GM18873 (cell line): ENCODE measurements around the gene GAB2.
A peak's percentile ranks its signal among the peaks of the same experiment; 100 is the strongest.
"Not testable (repeated sequence)": the region's sequence is repeated elsewhere in the genome, so short reads cannot be mapped to it uniquely, and the experiment has no call there.

ENCODE experiments used
- ATAC-seq: cut with Tn5 transposase; IDR thresholded peaks from one replicate; pipeline ENCODE4 v1.9.1; 2021; ENCODE audit warnings: mild to moderate bottlenecking, moderate library complexity, moderate number of reproducible peaks; ENCODE audit not compliant: unreplicated experiment, low FRiP score

Gene GAB2

GRCh38 chr11:78230161-78230877 lies 187.3 kb downstream of the GAB2 start:
- no peak for ATAC-seq

- no peak for ATAC-seq
Observed at GRCh38 chr11:78229106-78229505, 188.5 kb downstream of the GAB2 start.

- ATAC-seq, result no peak
Observed at GRCh38 chr11:78228467-78228866, 189.2 kb downstream of the GAB2 start.

- ATAC-seq, result no peak
Observed at GRCh38 chr11:78227921-78228320, 189.7 kb downstream of the GAB2 start.

GRCh38 chr11:78226684-78227680 lies 190.6 kb downstream of the GAB2 start:
- ATAC-seq, result no peak

- ATAC-seq, result no peak
Observed at GRCh38 chr11:78224906-78225420, 192.7 kb downstream of the GAB2 start.

- no peak for ATAC-seq
Observed at GRCh38 chr11:78224506-78224905, 193.1 kb downstream of the GAB2 start.

- peak; percentile 66 for ATAC-seq
Observed at GRCh38 chr11:78223320-78223954, 194.2 kb downstream of the GAB2 start.

GRCh38 chr11:78222726-78223125 lies 194.9 kb downstream of the GAB2 start:
- ATAC-seq, result not testable (repeated sequence)

- ATAC-seq, result no peak
Observed at GRCh38 chr11:78221396-78222315, 196.0 kb downstream of the GAB2 start.

- no peak for ATAC-seq
Observed at GRCh38 chr11:78220218-78221157, 197.1 kb downstream of the GAB2 start.

GRCh38 chr11:78219493-78220217 lies 198.0 kb downstream of the GAB2 start:
- no peak for ATAC-seq

- ATAC-seq, result no peak
Observed at GRCh38 chr11:78218707-78219492, 198.7 kb downstream of the GAB2 start.

GRCh38 chr11:78217650-78218541 lies 199.7 kb downstream of the GAB2 start:
- no peak for ATAC-seq

GRCh38 chr11:78216571-78217287 lies 200.9 kb downstream of the GAB2 start:
- no peak for ATAC-seq

- ATAC-seq, result no peak
Observed at GRCh38 chr11:78216021-78216420, 201.6 kb downstream of the GAB2 start.
